GM18907 (cell line): ENCODE measurements around the gene NCOR2.

ENCODE experiments used
- ATAC-seq: cut with Tn5 transposase; IDR thresholded peaks from one replicate; pipeline ENCODE4 v1.9.1; 2021; ENCODE audit warnings: mild to moderate bottlenecking, moderate library complexity; ENCODE audit not compliant: unreplicated experiment

Gene NCOR2

GRCh38 chr12:124529565-124530276 is 37.7 kb downstream of the NCOR2 start:
- no peak for ATAC-seq

- no peak for ATAC-seq
Observed at GRCh38 chr12:124527861-124528561, 39.4 kb downstream of the NCOR2 start.

DNA sequence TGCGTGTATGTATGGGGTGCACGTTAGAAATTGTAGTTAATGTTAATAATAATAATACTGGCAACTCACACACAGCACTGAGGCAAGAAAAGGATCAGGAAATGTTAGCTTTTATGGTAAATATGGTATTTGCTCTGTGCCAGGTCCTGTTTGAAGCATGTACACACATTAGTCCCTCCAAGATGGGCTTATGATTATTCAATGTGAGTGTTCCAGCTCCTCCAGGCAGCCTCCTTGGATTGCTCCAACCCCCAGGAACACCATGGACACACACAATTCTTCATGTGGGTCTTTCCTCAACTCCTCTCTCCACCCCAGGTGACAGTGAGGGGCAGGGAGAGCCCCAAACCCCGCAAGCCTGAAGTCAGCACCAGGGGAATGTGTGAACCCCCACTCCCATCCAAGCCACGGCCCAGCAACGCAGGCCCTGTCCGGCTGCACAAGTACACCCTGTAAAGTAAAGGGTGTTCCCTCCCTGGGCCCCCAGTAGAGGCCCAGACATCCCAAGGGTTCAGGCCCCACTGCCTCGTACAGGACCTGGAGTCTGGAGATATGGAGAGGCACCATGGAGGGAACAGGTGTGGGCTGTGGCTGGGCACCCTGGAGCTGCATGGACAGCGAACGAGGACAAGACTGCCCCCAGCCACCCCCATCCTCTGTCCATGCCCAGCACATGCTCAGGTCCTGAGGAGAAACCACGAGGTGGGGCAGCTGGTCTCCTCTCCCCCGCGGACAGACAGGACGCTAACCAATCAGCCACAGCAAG is 41.3 kb downstream of the NCOR2 start:
- no peak for ATAC-seq

- no peak for ATAC-seq
Observed at GRCh38 chr12:124525455-124525854, 42.0 kb downstream of the NCOR2 start.

DNA sequence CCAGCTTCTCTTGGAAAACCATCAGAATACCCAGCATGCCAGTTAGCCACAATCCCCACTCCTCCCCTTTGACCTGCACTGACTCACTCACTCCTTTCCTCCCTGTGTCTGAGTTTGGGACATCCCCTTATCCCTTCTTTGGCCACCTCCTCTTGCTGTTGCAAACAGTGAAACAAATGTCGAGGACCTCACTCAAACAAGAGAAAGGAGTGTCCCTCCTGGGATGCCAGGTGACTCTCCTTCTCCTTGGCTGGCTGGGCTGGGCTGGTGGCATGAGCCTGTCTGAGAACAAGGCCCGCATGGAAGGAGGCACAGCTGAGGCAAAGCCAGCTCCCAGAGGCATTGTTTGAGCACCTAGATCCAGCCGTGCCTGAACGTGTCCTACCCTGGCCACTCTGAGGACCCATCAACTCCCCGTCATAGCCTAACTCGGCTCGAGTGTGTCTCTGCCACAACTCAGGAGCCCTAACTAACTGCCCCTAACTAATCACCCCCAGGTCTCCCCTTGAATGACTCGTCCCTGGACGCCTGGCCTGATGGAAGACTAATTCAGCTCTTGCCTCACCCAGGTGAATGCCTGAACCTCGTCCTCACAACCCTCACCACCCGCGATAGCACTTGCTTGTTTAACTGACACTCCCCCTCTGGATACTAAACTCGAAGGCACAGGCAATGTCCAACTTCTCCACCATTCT is 43.0 kb downstream of the NCOR2 start:
- ATAC-seq: no peak

GRCh38 chr12:124523071-124523470 is 44.3 kb downstream of the NCOR2 start:
- ATAC-seq: no peak

DNA sequence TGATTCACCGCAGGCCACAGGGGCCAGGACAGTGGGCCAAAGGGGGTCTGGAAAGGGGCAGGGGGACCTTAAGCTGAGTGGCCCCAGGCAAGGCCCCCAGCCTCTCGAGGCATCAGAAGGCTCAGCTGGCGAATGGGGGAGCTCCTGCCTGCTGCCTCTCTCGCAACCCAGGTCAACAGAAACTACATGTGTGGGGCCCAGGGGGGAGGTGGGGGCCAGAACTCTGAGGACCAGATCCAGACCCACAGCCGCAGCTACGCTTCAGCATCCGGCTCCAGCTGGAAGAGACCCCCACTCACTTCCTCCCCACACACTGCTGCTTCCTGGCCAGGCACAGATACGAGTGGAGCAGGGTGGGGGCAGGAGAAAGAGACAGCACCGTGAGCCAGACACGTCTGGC is 46.5 kb downstream of the NCOR2 start:
- no peak for ATAC-seq

GRCh38 chr12:124520265-124520701 is 47.1 kb downstream of the NCOR2 start:
- no peak for ATAC-seq

DNA sequence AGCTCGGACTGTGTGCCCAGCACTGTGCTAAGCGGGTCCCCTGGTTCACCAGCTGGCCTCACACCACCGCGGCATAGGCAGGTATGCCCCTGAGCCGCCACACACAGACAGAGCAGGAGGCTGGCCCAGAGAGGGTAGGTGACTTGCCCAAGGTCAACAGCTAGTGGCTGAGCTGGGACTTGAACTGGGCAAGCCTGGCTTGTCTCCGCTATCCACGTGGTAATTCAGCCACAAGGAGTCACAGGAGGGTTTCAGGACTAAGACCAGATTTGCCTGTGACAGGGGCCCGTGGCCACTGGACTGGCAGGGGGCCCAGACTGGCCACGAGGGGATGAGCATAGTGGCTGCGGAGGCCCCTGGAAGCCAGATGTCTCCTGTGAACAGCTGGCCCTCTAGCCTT is 47.7 kb downstream of the NCOR2 start:
- no peak for ATAC-seq

DNA sequence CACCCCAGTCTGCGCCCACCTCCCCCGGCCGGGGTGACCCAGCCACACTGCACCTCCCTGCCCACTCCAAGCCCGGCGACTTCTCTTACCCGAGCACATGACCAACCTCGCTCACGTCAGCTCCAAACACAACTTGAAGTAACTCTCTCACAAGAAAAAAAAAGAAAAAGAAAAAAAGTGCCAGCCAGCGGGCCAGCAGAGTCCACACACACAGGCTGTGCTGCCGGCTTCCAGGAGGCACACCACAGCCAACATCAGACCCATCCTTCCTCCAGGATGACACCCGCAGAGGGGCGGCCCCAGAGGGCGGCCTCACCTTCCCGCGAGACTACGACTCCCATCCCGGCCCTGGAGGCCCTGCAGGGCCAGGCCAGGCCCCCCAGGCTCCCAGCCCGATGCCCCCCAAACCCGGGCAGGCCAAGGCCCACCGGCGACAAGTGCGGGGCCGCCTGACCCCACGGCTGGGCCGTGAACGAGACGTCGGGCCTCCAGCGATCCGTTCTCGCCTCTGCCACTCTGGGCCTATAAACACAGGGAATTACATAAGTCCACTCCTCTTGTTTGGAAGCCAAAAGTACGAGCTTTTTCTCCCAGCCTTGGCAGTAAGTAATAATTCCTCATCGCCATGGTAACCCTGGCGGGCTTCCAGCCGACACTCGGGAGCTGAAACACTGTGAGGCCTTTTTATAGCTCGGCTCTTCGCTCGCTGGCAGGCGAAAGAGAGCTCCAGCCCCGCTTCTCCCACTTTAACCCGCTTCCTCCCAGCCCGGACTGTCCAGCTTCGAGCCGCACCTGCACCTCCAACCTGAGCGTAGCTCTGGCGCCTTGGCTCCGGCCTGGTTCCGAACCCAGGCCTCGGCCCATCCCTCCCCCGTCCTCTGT is 49.1 kb downstream of the NCOR2 start:
- no peak for ATAC-seq
